Measurements from ENCODE around the gene PXMP4. TPM values are rescaled to one million over a fixed set of nuclear protein-coding genes. Genes with fewer than 3 reads are reported as not detected.

The PXMP4 gene
- total RNA-seq, 1 donor from 2014 or later: 6.6 TPM

- Histone ChIP-seq H3K4me1 (peaks cover 45% of the 10 kb centered on the region), H3K27me3 (no peaks in the 10 kb centered on the region)
- intact Hi-C loops (cut with DNase I): loop anchor here (5.0 kb wide), 1 partner anchor 209 kb away; no protein-coding TSS in a partner anchor
Measured at GRCh38 chr20:33666293-33667244, 53.5 kb downstream of the PXMP4 start, which contains the start of gene ACTL10. ACTL10 (plus strand) TSS chr20:33666943; CDS start chr20:33667498, 555 bp downstream.

DNA sequence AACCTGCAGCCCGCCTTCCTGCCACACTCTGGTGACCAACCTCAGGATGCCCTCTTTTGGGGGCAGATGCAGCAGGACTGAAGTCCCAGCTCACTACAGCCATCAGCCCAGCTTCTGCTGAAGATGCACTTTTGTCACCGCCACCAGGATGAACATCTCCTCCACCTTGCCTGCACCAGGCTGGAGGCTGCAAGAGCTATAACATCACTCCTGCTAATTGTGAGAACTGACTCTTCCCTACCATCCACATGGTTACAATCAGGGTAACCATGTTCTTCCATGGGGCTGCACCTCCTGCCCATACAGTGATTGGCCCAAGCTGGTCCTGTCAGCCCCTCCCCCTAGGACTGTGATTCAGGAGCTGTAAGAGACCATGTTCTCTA, 55.4 kb downstream of the PXMP4 start:
- Histone ChIP-seq H3K9me3 (no peaks in the 10 kb centered on the region), H3K4me1 (peaks cover 42% of the 10 kb centered on the region), H3K27me3 (no peaks in the 10 kb centered on the region), H3K4me3 (no peak overlapping the region), H3K27ac (peak overlapping the region; percentile 83), H3K36me3 (peaks cover 0 to 3% of the 10 kb centered on the region in 2 donors)
- DNase-seq (ENCODE audit: extremely low spot score in 2 of 2): no peak
- TF ChIP-seq POLR2A (IDR thresholded peaks at IDR 0.05): no peak
- no peak for TF ChIP-seq POLR2AphosphoS5 (IDR thresholded peaks at IDR 0.05; ENCODE audit: insufficient read depth in 1 of 2, low read depth in 1 of 2)
- TF ChIP-seq, protein P1, sequence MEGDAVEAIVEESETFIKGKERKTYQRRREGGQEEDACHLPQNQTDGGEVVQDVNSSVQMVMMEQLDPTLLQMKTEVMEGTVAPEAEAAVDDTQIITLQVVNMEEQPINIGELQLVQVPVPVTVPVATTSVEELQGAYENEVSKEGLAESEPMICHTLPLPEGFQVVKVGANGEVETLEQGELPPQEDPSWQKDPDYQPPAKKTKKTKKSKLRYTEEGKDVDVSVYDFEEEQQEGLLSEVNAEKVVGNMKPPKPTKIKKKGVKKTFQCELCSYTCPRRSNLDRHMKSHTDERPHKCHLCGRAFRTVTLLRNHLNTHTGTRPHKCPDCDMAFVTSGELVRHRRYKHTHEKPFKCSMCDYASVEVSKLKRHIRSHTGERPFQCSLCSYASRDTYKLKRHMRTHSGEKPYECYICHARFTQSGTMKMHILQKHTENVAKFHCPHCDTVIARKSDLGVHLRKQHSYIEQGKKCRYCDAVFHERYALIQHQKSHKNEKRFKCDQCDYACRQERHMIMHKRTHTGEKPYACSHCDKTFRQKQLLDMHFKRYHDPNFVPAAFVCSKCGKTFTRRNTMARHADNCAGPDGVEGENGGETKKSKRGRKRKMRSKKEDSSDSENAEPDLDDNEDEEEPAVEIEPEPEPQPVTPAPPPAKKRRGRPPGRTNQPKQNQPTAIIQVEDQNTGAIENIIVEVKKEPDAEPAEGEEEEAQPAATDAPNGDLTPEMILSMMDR (IDR thresholded peaks at IDR 0.05): no peak
- intact Hi-C loops (cut with DNase I): loop anchor here (5.0 kb wide), 1 partner anchor 207 kb away; no protein-coding TSS in a partner anchor

More at GRCh38 chr20:33666293-33667244, 53.5 kb downstream of the PXMP4 start, which contains the start of gene ACTL10:
- Histone ChIP-seq H3K27ac (peak within 1 kb of the TSS; percentile 91), H3K4me3 (peak within 1 kb of the TSS; percentile 66 to 68), H3K36me3 (no peaks in the 10 kb centered on the region), H3K9me3 (no peaks in the 10 kb centered on the region)
- DNase-seq (ENCODE audit: extremely low spot score in 2 of 2): peak in 1 of 2 donors; percentile 98
- TF ChIP-seq POLR2A (IDR thresholded peaks at IDR 0.05) (peak in 1 of 2 donors; percentile 78), POLR2AphosphoS5 (IDR thresholded peaks at IDR 0.05; ENCODE audit: insufficient read depth in 1 of 2, low read depth in 1 of 2) (peak; percentile 88 to 91)
- TF ChIP-seq, protein P1 (IDR thresholded peaks at IDR 0.05): peak in 1 of 3 experiments; percentile 27

DNA sequence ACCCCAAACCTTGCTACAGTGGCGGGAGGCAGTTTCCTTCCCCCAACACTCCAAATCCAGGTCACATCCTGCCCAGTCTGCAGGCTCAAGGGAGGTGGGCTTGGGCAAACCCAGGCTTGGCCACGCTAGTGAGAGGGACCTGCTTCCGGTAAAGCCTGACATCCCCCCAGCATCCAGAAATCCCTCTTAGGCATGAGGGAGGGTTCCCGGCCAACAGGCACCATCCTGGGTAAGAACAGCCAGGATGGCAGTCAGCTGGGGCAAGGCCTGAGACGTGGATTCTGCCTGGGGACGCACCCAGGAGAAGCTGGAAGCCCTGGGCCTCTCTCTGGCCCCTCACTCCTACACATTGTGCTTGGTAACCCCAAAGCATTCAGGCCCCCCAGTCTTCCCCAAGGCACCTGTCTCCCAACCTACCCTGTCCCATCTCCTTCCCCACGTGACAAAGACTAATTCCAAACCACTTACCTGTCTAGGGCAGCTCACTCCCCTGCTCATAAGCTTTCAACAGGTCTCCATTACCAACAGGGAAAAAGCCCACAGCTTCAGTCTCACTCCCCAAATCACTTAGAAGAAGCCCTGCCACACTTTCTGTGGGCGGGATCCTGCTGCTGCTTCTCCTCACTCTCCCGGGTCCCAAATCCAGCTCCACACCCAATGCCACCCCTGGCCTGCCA, 55.9 kb downstream of the PXMP4 start:
- Histone ChIP-seq H3K9me3 (no peaks in the 10 kb centered on the region), H3K4me1 (peaks cover 42% of the 10 kb centered on the region), H3K27me3 (no peaks in the 10 kb centered on the region), H3K27ac (peak overlapping the region; percentile 83), H3K4me3 (peak overlapping the region; percentile 59 to 85), H3K36me3 (peaks cover 0 to 8% of the 10 kb centered on the region in 2 donors)
- intact Hi-C loops (cut with DNase I): no loop called here
- DNase-seq (ENCODE audit: extremely low spot score in 2 of 2): no peak
- TF ChIP-seq POLR2AphosphoS5 (IDR thresholded peaks at IDR 0.05; ENCODE audit: insufficient read depth in 1 of 2, low read depth in 1 of 2) (no peak), POLR2A (IDR thresholded peaks at IDR 0.05) (no peak)
- TF ChIP-seq, protein P1 (IDR thresholded peaks at IDR 0.05): no peak

GRCh38 chr20:33663161-33664084, 56.7 kb downstream of the PXMP4 start:
- DNase-seq (ENCODE audit: extremely low spot score in 2 of 2): no peak
- peaks cover 40% of the 10 kb centered on the region for H3K4me1 ChIP-seq
- H3K27me3 ChIP-seq: no peaks in the 10 kb centered on the region
- peak overlapping the region; percentile 83 for H3K27ac ChIP-seq
- no peaks in the 10 kb centered on the region for H3K9me3 ChIP-seq
- peak in 1 of 2 donors; percentile 54 for TF ChIP-seq POLR2A (IDR thresholded peaks at IDR 0.05)
- TF ChIP-seq, protein P1 (IDR thresholded peaks at IDR 0.05): no peak
- peak in 1 of 2 donors; percentile 86 for TF ChIP-seq POLR2AphosphoS5 (IDR thresholded peaks at IDR 0.05; ENCODE audit: insufficient read depth in 1 of 2, low read depth in 1 of 2)
- peaks cover 0 to 12% of the 10 kb centered on the region in 2 donors for H3K36me3 ChIP-seq
- H3K4me3 ChIP-seq: peak overlapping the region; percentile 59 to 85
- intact Hi-C loops (cut with DNase I): no loop called here

All from vagina (tissue), 2 donors.